Muscle layer of colon (tissue), 2 donors: ENCODE measurements around the gene RTTN.

Source experiments
- H3K27ac ChIP-seq: one replicate; pipeline ENCODE4 v1.7.0; 2013; ENCODE audit warnings: low read depth, mild to moderate bottlenecking, low read length, moderate library complexity
- H3K27me3 ChIP-seq, 2 donors: one replicate each; pipeline ENCODE4 v1.7.0; 2013; ENCODE audit warnings: low read length in 2 of 2, mild to moderate bottlenecking in 2 of 2; ENCODE audit not compliant: insufficient read depth in 2 of 2, control insufficient read depth in 1 of 2
- H3K36me3 ChIP-seq: one replicate; pipeline ENCODE4 v1.7.0; 2013; ENCODE audit warnings: mild to moderate bottlenecking, low read length; ENCODE audit not compliant: insufficient read depth
- H3K4me1 ChIP-seq: one replicate; pipeline ENCODE4 v1.7.0; 2013; ENCODE audit warnings: mild to moderate bottlenecking, low read length; ENCODE audit not compliant: insufficient read depth
- H3K4me3 ChIP-seq, 2 donors: one replicate each; pipeline ENCODE4 v1.7.0; 2013; ENCODE audit warnings: low read length in 2 of 2, low read depth in 1 of 2, mild to moderate bottlenecking in 1 of 2, moderate library complexity in 1 of 2
- H3K9ac ChIP-seq: one replicate; pipeline ENCODE4 v1.7.0; 2013; ENCODE audit warnings: low read length
- H3K9me3 ChIP-seq: one replicate; pipeline ENCODE4 v1.7.0; 2013; ENCODE audit warnings: mild to moderate bottlenecking, low read length
- donor health status: abdominal sarcoma.
- donor health status: Adenocarcinoma of cecum.

RTTN gene

GRCh38 chr18:70149156-70149555 is 56.3 kb downstream of the RTTN start:
- Histone ChIP-seq H3K27ac (no peak overlapping the region), H3K4me1 (no peaks in the 10 kb centered on the region)

DNA sequence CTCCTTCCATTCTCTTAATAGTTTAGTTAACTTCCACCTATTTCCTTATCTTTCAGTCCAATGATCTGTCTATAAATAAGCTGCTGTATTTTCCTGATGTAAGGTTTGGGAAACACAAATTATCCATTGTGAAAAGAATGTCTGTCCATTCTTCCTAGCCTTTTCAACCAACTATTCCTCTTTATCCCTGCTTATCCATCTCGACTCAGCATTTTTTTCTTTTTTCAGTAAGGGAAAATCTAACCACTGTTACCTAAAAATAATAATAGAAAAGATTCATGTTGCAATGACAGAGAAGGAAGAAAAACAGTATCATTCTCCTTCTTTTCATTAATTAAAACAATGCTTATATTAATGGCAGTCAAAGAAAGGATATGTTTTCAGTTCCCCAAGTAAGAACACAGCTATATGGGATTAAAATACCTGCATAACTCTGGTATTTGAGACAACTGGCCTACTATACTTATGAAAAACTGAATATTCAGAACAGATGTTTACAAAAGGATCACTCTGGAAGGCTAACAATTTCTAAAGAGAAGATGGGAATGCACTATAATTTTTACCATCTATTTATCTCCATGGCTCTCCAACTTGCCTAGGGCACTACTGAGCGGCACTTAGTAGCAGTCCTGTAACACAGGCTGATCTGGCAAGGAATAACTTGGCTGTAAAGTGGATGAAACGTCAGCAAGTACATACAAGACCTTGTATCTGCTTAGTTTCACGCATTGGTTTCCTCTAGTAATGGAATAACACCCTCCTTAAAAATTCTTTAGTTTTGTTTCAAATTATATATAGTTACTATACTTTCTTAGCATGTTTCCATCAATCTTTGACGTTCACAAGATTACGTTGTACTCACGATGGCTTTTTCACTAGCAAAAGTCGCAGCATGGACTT is 57.2 kb downstream of the RTTN start:
- H3K9me3 ChIP-seq: no peaks in the 10 kb centered on the region
- peaks cover 36% of the 10 kb centered on the region for H3K36me3 ChIP-seq
- H3K27ac ChIP-seq: no peak overlapping the region
- H3K27me3 ChIP-seq: no peaks in the 10 kb centered on the region
- H3K9ac ChIP-seq: no peak overlapping the region
- H3K4me3 ChIP-seq: no peak overlapping the region
- H3K4me1 ChIP-seq: no peaks in the 10 kb centered on the region

More at GRCh38 chr18:70149156-70149555, 56.3 kb downstream of the RTTN start:
- Histone ChIP-seq H3K4me3 (no peak overlapping the region), H3K36me3 (peaks cover 36% of the 10 kb centered on the region), H3K9me3 (no peaks in the 10 kb centered on the region), H3K27me3 (no peaks in the 10 kb centered on the region), H3K9ac (no peak overlapping the region)

GRCh38 chr18:70146174-70146573 is 59.3 kb downstream of the RTTN start:
- no peak overlapping the region for H3K4me3 ChIP-seq
- H3K36me3 ChIP-seq: peaks cover 36% of the 10 kb centered on the region
- no peak overlapping the region for H3K27ac ChIP-seq
- H3K9ac ChIP-seq: no peak overlapping the region
- H3K9me3 ChIP-seq: no peaks in the 10 kb centered on the region
- H3K27me3 ChIP-seq: no peaks in the 10 kb centered on the region
- H3K4me1 ChIP-seq: no peaks in the 10 kb centered on the region

- H3K4me3 ChIP-seq: no peak overlapping the region
- H3K27me3 ChIP-seq: no peaks in the 10 kb centered on the region
- peaks cover 10% of the 10 kb centered on the region for H3K36me3 ChIP-seq
- H3K9me3 ChIP-seq: no peaks in the 10 kb centered on the region
- no peak overlapping the region for H3K27ac ChIP-seq
- no peak overlapping the region for H3K9ac ChIP-seq
- no peaks in the 10 kb centered on the region for H3K4me1 ChIP-seq
Measured at GRCh38 chr18:70142001-70142400, 63.5 kb downstream of the RTTN start.

DNA sequence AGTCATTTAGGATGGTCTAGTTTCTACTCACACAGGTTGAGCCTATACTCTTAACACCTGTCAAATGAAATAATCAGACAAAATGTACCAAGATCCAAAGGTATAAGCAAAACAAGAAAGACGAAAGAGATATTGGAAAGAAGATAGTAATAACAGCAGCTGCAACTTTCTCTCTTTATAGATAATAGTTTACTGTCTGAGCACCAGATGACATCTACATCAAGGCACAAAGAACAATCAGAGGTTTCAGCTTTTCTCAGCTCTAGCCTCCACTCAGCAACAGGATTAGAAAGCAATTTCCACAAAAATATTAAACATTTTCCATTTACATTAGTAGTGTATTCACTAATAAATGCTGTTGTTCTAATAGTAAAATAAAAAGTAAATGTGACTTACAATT is 66.3 kb downstream of the RTTN start:
- H3K4me3 ChIP-seq: no peak overlapping the region
- no peaks in the 10 kb centered on the region for H3K36me3 ChIP-seq
- H3K4me1 ChIP-seq: no peaks in the 10 kb centered on the region
- H3K27ac ChIP-seq: no peak overlapping the region
- no peaks in the 10 kb centered on the region for H3K27me3 ChIP-seq
- no peak overlapping the region for H3K9ac ChIP-seq
- no peaks in the 10 kb centered on the region for H3K9me3 ChIP-seq

- H3K27ac ChIP-seq: no peak overlapping the region
- H3K4me1 ChIP-seq: no peaks in the 10 kb centered on the region
- no peak overlapping the region for H3K9ac ChIP-seq
- H3K27me3 ChIP-seq: no peaks in the 10 kb centered on the region
- H3K36me3 ChIP-seq: no peaks in the 10 kb centered on the region
- H3K9me3 ChIP-seq: no peaks in the 10 kb centered on the region
- no peak overlapping the region for H3K4me3 ChIP-seq
Measured at GRCh38 chr18:70135604-70136003, 69.9 kb downstream of the RTTN start.

GRCh38 chr18:70132999-70133398 is 72.5 kb downstream of the RTTN start:
- Histone ChIP-seq H3K4me1 (no peaks in the 10 kb centered on the region), H3K4me3 (no peak overlapping the region), H3K9me3 (no peaks in the 10 kb centered on the region), H3K36me3 (no peaks in the 10 kb centered on the region), H3K27ac (no peak overlapping the region), H3K9ac (no peak overlapping the region), H3K27me3 (no peaks in the 10 kb centered on the region)

DNA sequence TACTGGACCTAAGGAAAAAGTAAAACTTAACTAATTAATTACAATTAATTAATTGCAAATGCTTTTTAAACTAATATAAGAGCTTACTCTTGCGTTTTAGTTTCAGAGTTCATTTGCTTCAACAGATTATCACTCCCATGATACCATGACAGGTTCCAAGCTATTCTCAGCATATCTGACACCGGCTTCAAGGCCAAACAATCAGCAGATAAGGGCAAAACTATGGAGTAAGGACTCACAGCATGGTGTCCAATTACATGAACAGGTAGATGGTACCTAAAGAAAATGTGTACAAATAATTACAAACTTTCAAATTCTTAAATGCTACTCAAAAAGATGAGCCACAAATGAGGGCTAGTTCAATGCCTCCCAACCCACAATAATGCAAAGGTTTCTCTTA is 77.2 kb downstream of the RTTN start:
- no peak overlapping the region for H3K9ac ChIP-seq
- H3K27me3 ChIP-seq: no peaks in the 10 kb centered on the region
- H3K4me1 ChIP-seq: no peaks in the 10 kb centered on the region
- H3K9me3 ChIP-seq: no peaks in the 10 kb centered on the region
- H3K4me3 ChIP-seq: no peak overlapping the region
- H3K27ac ChIP-seq: no peak overlapping the region
- H3K36me3 ChIP-seq: no peaks in the 10 kb centered on the region

DNA sequence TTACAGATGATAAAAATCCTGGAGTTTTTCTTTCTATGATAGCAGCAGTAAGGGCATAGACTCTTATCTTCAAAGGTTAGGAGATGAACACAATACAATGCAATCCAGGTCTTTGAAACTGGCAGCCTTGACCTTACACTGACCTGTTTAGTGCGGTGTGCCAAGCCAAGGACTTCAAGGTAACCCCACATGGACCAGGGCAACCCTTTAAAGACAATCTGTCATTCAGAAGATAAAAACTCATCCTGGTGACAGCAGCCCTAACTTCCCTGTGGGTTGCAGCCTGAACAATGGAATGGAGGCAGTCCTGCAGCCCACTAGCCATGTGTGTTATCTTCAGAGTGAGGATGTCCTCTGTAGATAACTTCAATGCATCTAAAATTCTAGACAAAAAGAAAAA is 78.1 kb downstream of the RTTN start:
- H3K4me1 ChIP-seq: no peaks in the 10 kb centered on the region
- no peak overlapping the region for H3K9ac ChIP-seq
- H3K9me3 ChIP-seq: no peaks in the 10 kb centered on the region
- no peaks in the 10 kb centered on the region for H3K27me3 ChIP-seq
- H3K4me3 ChIP-seq: no peak overlapping the region
- no peaks in the 10 kb centered on the region for H3K36me3 ChIP-seq
- no peak overlapping the region for H3K27ac ChIP-seq

GRCh38 chr18:70126832-70127231 is 78.7 kb downstream of the RTTN start:
- Histone ChIP-seq H3K27ac (no peak overlapping the region), H3K9me3 (no peaks in the 10 kb centered on the region), H3K9ac (no peak overlapping the region), H3K27me3 (no peaks in the 10 kb centered on the region), H3K36me3 (no peaks in the 10 kb centered on the region), H3K4me3 (no peak overlapping the region), H3K4me1 (no peaks in the 10 kb centered on the region)

DNA sequence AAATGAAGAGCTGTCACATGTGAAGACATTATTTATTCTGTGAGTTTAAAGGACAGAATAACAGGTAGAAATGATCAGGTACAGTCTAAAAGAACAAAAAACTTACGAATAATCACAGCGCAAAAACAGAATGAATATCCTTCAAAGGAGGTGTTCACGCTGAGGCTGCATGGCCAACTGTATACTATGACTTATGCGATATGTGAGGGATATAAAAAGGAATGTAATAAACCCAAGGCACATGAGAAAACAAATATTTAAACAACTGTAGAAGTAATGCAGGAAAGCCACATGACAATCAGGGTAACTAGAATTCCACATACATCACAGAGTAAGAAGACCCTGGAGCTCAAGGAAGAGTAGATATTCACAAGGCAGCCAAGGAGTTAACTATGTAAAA is 81.3 kb downstream of the RTTN start:
- Histone ChIP-seq H3K9me3 (no peaks in the 10 kb centered on the region), H3K36me3 (peaks cover 4% of the 10 kb centered on the region), H3K27ac (no peak overlapping the region), H3K4me1 (no peaks in the 10 kb centered on the region), H3K4me3 (no peak overlapping the region), H3K9ac (no peak overlapping the region), H3K27me3 (no peaks in the 10 kb centered on the region)

DNA sequence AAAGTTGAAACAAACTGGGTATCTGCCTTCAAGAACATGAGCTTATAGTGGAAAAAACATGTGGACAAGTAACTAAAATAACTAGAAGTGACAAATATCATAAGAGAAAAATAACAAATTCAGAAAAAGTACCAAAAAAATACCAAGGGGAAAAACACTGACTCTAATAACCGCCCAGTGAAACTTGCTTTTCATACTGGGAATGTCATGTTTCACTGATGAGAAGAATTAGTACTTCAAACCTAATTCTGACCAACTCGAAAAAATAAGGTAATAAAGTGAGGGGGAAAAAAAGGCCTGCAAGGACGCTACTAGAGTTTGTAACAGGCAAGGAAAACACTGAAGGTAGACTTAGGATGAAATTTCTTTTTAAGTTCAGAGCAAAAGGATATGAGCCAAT is 83.6 kb downstream of the RTTN start:
- Histone ChIP-seq H3K9ac (no peak overlapping the region), H3K36me3 (peaks cover 4% of the 10 kb centered on the region), H3K4me1 (no peaks in the 10 kb centered on the region), H3K4me3 (no peak overlapping the region), H3K27ac (no peak overlapping the region), H3K9me3 (no peaks in the 10 kb centered on the region), H3K27me3 (no peaks in the 10 kb centered on the region)
